Measurements from ENCODE around the gene KRT34. TPM values are rescaled to one million over a fixed set of nuclear protein-coding genes. Genes with fewer than 3 reads are reported as not detected.
"Not testable (repeated sequence)": the region's sequence is repeated elsewhere in the genome, so short reads cannot be mapped to it uniquely, and the experiment has no call there.

KRT34 gene
- total RNA-seq, 1 experiment from 2014 or later: not detected

DNA sequence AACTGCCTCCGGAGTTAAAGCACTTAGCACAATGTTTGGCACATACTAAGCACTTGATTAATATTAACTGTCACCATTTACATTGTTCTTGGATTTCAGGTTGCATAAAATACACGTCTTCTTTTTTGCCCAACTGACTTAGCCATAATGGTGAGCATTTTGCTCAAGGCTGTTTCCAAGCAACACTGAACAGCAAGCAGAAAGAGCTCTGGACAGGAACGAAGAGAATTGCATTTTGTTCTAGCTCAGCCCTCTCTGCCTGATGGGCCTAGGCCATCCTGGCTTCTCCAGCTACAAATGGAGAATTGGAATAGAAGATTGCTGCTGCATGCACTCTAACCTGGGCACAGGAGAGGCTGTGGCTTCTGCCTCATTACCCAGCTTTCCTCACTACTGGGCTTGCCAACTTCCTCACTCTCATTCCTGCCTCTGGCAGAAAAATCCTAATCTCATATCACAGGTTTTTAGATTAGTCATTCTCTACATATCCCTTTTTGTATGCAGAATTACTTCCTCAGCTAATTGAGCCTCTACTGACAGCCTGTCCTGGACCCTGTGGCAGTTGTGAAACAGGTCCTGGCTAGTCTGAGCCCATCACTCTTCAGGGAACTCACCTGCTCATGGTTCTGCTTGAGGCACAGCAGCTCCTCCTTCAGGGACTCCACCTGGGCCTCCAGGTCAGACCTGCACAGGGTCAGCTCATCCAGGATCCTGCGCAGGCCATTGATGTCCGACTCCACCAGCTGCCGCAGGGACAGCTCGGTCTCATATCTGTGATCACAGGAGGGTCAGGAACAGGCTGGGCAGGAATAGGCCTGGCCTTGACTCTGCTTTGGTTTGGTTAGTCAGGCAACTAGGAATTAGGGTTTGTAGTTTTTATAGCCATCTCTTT lies 34.0 kb downstream of the KRT34 start:
- DNase-seq (ENCODE audit: low read depth, low spot score): no peak
- H3K36me3 ChIP-seq (ENCODE audit: control insufficient read depth in 1 of 2, insufficient read depth in 2 of 2, low read length in 2 of 2): no peaks in the 10 kb centered on the region
- no peaks in the 10 kb centered on the region for H3K9me2 ChIP-seq (ENCODE audit: insufficient read depth)
- no peak overlapping the region for H2AFZ ChIP-seq (ENCODE audit: low read depth, low read length, poor library complexity, severe bottlenecking)
- no peak overlapping the region for H3K4me3 ChIP-seq (replicated peaks in 1 of 2; ENCODE audit: low read depth in 1 of 2, low read length in 2 of 2)
- no peaks in the 10 kb centered on the region for H3K79me2 ChIP-seq (ENCODE audit: insufficient read depth, low read length)
- no peak overlapping the region for H3K4me2 ChIP-seq (ENCODE audit: low read length)
- RAD21 ChIA-PET (ENCODE audit: low non-redundant PET in 1 of 2, low total read pairs in 2 of 2, uncharacterized antibody in 2 of 2, unreplicated experiment in 2 of 2): no interaction called here
- no peak for ATAC-seq
- H3K9me3 ChIP-seq (ENCODE audit: control insufficient read depth in 1 of 2, insufficient read depth in 1 of 2, low read depth in 1 of 2, low read length in 2 of 2): 0 out of 4 replicates have a peak, but pooled peaks cover 0 to under 1% of the 10 kb centered on the region in 2 experiments
- no peak overlapping the region for H3K9ac ChIP-seq (ENCODE audit: low read length)
- no TSS peak for BruUV-seq (replicated peaks)
- POLR2A ChIA-PET: interaction anchor here (1.1 kb wide), 1 partner anchor 340 kb away, joined by 3 read pairs; the partner anchor contains the start of gene EIF1
- no peak for TF ChIP-seq ELF1 (IDR thresholded peaks at IDR 0.05; ENCODE audit: borderline replicate concordance, low read depth)
- TF ChIP-seq, protein P1, sequence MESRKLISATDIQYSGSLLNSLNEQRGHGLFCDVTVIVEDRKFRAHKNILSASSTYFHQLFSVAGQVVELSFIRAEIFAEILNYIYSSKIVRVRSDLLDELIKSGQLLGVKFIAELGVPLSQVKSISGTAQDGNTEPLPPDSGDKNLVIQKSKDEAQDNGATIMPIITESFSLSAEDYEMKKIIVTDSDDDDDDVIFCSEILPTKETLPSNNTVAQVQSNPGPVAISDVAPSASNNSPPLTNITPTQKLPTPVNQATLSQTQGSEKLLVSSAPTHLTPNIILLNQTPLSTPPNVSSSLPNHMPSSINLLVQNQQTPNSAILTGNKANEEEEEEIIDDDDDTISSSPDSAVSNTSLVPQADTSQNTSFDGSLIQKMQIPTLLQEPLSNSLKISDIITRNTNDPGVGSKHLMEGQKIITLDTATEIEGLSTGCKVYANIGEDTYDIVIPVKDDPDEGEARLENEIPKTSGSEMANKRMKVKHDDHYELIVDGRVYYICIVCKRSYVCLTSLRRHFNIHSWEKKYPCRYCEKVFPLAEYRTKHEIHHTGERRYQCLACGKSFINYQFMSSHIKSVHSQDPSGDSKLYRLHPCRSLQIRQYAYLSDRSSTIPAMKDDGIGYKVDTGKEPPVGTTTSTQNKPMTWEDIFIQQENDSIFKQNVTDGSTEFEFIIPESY (IDR thresholded peaks at IDR 0.05; ENCODE audit: extremely low read depth, insufficient replicate concordance, low read length): no peak
- TF ChIP-seq EGR1 (IDR thresholded peaks at IDR 0.05; ENCODE audit: low read depth): no peak
- TF ChIP-seq TCF7L2 (IDR thresholded peaks at IDR 0.05; ENCODE audit: borderline replicate concordance, extremely low read depth, insufficient read depth, insufficient read length): no peak
- TF ChIP-seq SIN3A (IDR thresholded peaks at IDR 0.05; ENCODE audit: low read depth): no peak
- no peak for TF ChIP-seq CEBPB (IDR thresholded peaks at IDR 0.05; ENCODE audit: low read depth)
- intact Hi-C loops (cut with micrococcal nuclease): no loop called here
- CTCF ChIA-PET: interaction anchor here (1.6 to 1.7 kb wide), 2 partner anchors 19 to 201 kb away, joined by 3 to 4 read pairs; no protein-coding TSS in a partner anchor
- H3K4me1 ChIP-seq (ENCODE audit: control insufficient read depth in 1 of 2, insufficient read depth in 2 of 2, low read length in 2 of 2): no peaks in the 10 kb centered on the region
- H4K20me1 ChIP-seq (ENCODE audit: insufficient read depth): no peaks in the 10 kb centered on the region
- no peaks in the 10 kb centered on the region for H3K27me3 ChIP-seq (ENCODE audit: insufficient read depth, low read length)
- H3K27ac ChIP-seq (ENCODE audit: low read depth, low read length): no peak overlapping the region

DNA sequence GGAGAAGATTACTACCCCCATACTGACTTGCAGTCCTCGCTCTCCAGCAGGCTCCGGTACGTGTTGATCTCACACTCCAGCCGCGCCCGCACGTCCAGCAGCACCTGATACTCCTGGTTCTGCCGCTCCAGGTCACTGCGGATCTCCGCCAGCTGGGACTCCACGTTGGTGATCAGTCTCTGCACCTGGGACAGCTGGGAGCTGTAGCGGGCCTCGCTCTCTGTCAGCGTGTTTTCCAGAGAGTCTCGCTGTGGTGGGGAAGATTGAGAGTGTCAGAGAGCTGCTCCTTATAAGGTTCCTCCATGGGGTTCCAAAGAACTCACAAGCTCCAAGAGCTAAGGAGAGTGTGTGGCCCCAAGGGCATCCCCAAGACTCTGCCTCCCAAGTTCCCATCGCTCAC lies 35.7 kb downstream of the KRT34 start:
- POLR2A ChIA-PET; H3K27ac ChIP-seq (ENCODE audit: low read depth, low read length); H2AFZ ChIP-seq (ENCODE audit: low read depth, low read length, poor library complexity, severe bottlenecking); intact Hi-C loops (cut with micrococcal nuclease); H3K4me3 ChIP-seq (replicated peaks in 1 of 2; ENCODE audit: low read depth in 1 of 2, low read length in 2 of 2); CTCF ChIA-PET; H3K36me3 ChIP-seq (ENCODE audit: control insufficient read depth in 1 of 2, insufficient read depth in 2 of 2, low read length in 2 of 2); H3K9ac ChIP-seq (ENCODE audit: low read length); ATAC-seq; H3K9me2 ChIP-seq (ENCODE audit: insufficient read depth); DNase-seq (ENCODE audit: low read depth, low spot score); H3K4me2 ChIP-seq (ENCODE audit: low read length); H3K79me2 ChIP-seq (ENCODE audit: insufficient read depth, low read length); H4K20me1 ChIP-seq (ENCODE audit: insufficient read depth); H3K4me1 ChIP-seq (ENCODE audit: control insufficient read depth in 1 of 2, insufficient read depth in 2 of 2, low read length in 2 of 2); H3K9me3 ChIP-seq (ENCODE audit: control insufficient read depth in 1 of 2, insufficient read depth in 1 of 2, low read depth in 1 of 2, low read length in 2 of 2); BruUV-seq (replicated peaks); RAD21 ChIA-PET (ENCODE audit: low non-redundant PET in 1 of 2, low total read pairs in 2 of 2, uncharacterized antibody in 2 of 2, unreplicated experiment in 2 of 2); H3K27me3 ChIP-seq (ENCODE audit: insufficient read depth, low read length): not testable (repeated sequence)

Measured in HCT116 (cell line).